HCT116 (cell line): Measurements from ENCODE around the gene COL23A1. TPM values are rescaled to one million over a fixed set of nuclear protein-coding genes. Genes with fewer than 3 reads are reported as not detected.

Source experiments
- CBX3 ChIP-seq: IDR thresholded peaks from 2 replicates; pipeline ENCODE4 v1.6.1; 2012; ENCODE audit warnings: low read depth
- POLR2A ChIP-seq: IDR thresholded peaks from 2 replicates; pipeline ENCODE4 v1.7.0; 2011; ENCODE audit warnings: borderline replicate concordance; ENCODE audit not compliant: insufficient read depth, insufficient read length; ENCODE audit errors: extremely low read depth
- SRF ChIP-seq: IDR thresholded peaks from 2 replicates; pipeline ENCODE4 v1.6.1; 2012; ENCODE audit warnings: low read depth
- ZNF274 ChIP-seq: fragments of 200-500 bp; sonication (Bioruptor generic); IDR thresholded peaks from 2 replicates; pipeline ENCODE4 v1.6.1; 2014; ENCODE audit warnings: mild to moderate bottlenecking, low read depth, low read length, inconsistent platforms
- total RNA-seq: library from RNA; stranded (reverse); gene quantifications from one replicate; pipeline ENCODE4 v1.2.1, GENCODE V29; 2021; ENCODE audit not compliant: unreplicated experiment
- TF ChIP-seq, protein P1 (sequence below), 3 experiments: fragments of 200-600 bp in 1 of 3; sonication (generic) in 1 of 3; IDR thresholded peaks in 2 of 3; conservative IDR thresholded peaks in 1 of 3; 2 replicates each; pipeline ENCODE4 v1.5.1; 2012 to 2017; ENCODE audit warnings: low read depth in 2 of 3, low read length in 2 of 3, antibody characterized with exemption in 1 of 3, borderline replicate concordance in 1 of 3, control low read depth in 1 of 3, mild to moderate bottlenecking in 1 of 3, mixed read lengths in 1 of 3, mixed run types in 1 of 3, moderate library complexity in 1 of 3; ENCODE audit not compliant: insufficient read depth in 1 of 3
- TF ChIP-seq, protein P2 (sequence below): IDR thresholded peaks from 2 replicates; pipeline ENCODE4 v1.6.1; 2011; ENCODE audit warnings: mild to moderate bottlenecking, low read length, moderate library complexity; ENCODE audit not compliant: insufficient replicate concordance; ENCODE audit errors: extremely low read depth

The COL23A1 gene
- total RNA-seq, 1 experiment from 2014 or later = not detected

DNA sequence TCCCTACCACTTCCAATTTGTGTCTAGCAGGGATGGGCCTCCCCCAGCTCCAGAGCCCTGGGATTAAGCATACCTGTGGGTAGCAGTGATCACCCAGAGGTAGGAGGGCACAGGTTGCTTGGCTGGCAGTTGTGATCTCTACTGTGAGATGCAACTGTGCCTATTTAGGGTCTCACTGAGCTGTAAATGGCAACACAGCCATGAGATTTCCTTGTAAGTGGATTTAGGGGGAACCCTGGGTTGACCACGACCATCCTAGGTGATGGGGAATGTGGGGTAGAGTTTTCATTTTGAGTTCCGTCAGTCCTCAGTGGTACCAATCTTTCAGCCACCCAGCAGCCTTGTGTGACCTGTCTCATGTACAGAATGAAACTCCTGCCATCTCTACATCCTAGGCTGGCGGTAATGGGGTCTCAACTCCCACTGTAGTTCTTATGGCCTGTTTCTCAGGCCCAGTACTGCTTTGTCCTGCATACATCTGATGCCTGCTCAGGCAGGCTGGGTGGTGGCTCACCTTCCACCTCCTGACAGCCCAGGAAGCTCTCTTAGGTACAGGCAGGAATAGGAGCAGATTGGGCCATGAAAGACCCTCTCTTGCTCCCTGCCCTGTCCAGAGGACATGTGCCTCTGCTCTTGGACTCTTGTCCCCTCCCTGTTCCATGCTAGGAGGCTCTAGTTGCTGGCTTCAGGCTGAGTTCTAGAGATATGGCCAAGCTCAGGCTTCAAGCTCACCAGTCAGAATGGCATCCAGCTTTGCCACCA, 377.8 kb downstream of the COL23A1 start (continued):
- TF ChIP-seq, protein P1, sequence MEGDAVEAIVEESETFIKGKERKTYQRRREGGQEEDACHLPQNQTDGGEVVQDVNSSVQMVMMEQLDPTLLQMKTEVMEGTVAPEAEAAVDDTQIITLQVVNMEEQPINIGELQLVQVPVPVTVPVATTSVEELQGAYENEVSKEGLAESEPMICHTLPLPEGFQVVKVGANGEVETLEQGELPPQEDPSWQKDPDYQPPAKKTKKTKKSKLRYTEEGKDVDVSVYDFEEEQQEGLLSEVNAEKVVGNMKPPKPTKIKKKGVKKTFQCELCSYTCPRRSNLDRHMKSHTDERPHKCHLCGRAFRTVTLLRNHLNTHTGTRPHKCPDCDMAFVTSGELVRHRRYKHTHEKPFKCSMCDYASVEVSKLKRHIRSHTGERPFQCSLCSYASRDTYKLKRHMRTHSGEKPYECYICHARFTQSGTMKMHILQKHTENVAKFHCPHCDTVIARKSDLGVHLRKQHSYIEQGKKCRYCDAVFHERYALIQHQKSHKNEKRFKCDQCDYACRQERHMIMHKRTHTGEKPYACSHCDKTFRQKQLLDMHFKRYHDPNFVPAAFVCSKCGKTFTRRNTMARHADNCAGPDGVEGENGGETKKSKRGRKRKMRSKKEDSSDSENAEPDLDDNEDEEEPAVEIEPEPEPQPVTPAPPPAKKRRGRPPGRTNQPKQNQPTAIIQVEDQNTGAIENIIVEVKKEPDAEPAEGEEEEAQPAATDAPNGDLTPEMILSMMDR (IDR thresholded peaks at IDR 0.05 in 2 of 3, conservative IDR thresholded peaks at IDR 0.05 in 1 of 3; ENCODE audit: borderline replicate concordance in 1 of 3, insufficient read depth in 1 of 3, low read depth in 2 of 3, low read length in 2 of 3) = no peak
- no peak for TF ChIP-seq SRF
- no peak for TF ChIP-seq ZNF274
- no peak for TF ChIP-seq POLR2A
- no peak for TF ChIP-seq CBX3
- TF ChIP-seq, protein P2, sequence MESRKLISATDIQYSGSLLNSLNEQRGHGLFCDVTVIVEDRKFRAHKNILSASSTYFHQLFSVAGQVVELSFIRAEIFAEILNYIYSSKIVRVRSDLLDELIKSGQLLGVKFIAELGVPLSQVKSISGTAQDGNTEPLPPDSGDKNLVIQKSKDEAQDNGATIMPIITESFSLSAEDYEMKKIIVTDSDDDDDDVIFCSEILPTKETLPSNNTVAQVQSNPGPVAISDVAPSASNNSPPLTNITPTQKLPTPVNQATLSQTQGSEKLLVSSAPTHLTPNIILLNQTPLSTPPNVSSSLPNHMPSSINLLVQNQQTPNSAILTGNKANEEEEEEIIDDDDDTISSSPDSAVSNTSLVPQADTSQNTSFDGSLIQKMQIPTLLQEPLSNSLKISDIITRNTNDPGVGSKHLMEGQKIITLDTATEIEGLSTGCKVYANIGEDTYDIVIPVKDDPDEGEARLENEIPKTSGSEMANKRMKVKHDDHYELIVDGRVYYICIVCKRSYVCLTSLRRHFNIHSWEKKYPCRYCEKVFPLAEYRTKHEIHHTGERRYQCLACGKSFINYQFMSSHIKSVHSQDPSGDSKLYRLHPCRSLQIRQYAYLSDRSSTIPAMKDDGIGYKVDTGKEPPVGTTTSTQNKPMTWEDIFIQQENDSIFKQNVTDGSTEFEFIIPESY = no peak
- TF ChIP-seq, all 23 proteins: peak for 0
